Tibial nerve (tissue), 4 donors: ENCODE results near the gene APOBEC4. TPM values are rescaled to one million over a fixed set of nuclear protein-coding genes. Genes with fewer than 3 reads are reported as not detected.

Experiments
- DNase-seq, 2 donors: peaks; one replicate each; pipeline ENCODE4 v3.0.0-alpha.2; 2019; ENCODE audit warnings: low spot score in 2 of 2
- H3K27ac ChIP-seq, 4 donors: fragments of 200-600 bp; sonication (generic) in 3 of 4; one replicate each; pipeline ENCODE4 v1.5.1; 2017 to 2019; ENCODE audit warnings: mild to moderate bottlenecking in 1 of 4
- H3K27me3 ChIP-seq, 2 donors: fragments of 200-600 bp; sonication (generic) in 1 of 2; one replicate each; pipeline versions ENCODE4 v1.5.1 to v1.6.0; 2017 to 2019
- H3K36me3 ChIP-seq, 3 donors: fragments of 200-600 bp; sonication (generic); one replicate each; pipeline ENCODE4 v1.5.1; 2018 to 2019
- H3K4me1 ChIP-seq, 4 donors: fragments of 200-600 bp; sonication (generic) in 3 of 4; one replicate each; pipeline ENCODE4 v1.5.1; 2017 to 2019
- H3K4me3 ChIP-seq, 4 donors: fragments of 200-600 bp; sonication (generic) in 3 of 4; one replicate each; pipeline ENCODE4 v1.5.1; 2017 to 2019; ENCODE audit warnings: mild to moderate bottlenecking in 1 of 4, moderate library complexity in 1 of 4
- H3K9me3 ChIP-seq, 4 donors: fragments of 200-600 bp; sonication (generic) in 3 of 4; one replicate each; pipeline ENCODE4 v1.5.1; 2017 to 2019
- EP300 ChIP-seq, 2 donors: sonication (generic); formaldehyde crosslinking; IDR thresholded peaks; one replicate each; pipeline ENCODE4 v1.6.1; 2017; ENCODE audit warnings: antibody characterized with exemption in 2 of 2, mild to moderate bottlenecking in 1 of 2
- POLR2A ChIP-seq, 2 donors: fragments of 450-650 bp; IDR thresholded peaks; one replicate each; pipeline ENCODE4 v1.6.1; 2017; ENCODE audit warnings: antibody characterized with exemption in 2 of 2, mild to moderate bottlenecking in 2 of 2, moderate library complexity in 2 of 2
- WGBS, 2 donors: methylation state at CpG; one replicate each; pipeline ENCODE4 v1.1.5; 2018; 5-methylcytosine and 5-hydroxymethylcytosine counted together
- total RNA-seq, 4 donors: library from RNA; depleted of rRNA; stranded (reverse); fragments of >200 nt; gene quantifications; one replicate each; pipeline ENCODE4 v1.1.0, GENCODE V29; 2016
- TF ChIP-seq, protein P1 (sequence below), 5 experiments: fragments of 200-600 bp in 3 of 5; fragments of 450-650 bp in 2 of 5; sonication (generic) in 3 of 5; IDR thresholded peaks; one replicate each; pipeline ENCODE4 v1.5.1; 2016 to 2019; ENCODE audit warnings: antibody characterized with exemption in 5 of 5, mild to moderate bottlenecking in 3 of 5, moderate library complexity in 2 of 5

Gene APOBEC4
- total RNA-seq, 4 donors from 2014 or later = not detected

DNA sequence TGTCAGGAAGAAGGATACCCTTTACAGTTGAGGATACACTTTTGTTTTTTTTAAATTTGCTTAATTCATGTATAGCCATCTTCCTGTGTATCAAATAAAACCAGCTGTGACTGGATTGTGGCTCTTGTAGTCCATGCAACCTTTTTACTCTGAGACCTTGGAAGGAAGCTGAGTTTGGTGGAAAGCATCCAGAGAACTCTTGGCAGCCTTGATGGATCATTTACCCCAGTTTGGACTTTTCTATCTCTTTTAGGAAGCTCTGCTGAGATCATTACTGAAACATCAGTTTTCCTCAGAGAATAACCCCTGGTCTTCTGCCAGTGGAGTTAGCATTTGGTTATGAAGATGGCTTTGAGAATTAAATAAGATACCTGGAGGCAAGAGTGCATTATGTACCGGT lies 21.2 kb upstream of the APOBEC4 start:
- H3K36me3 ChIP-seq = no peaks in the 10 kb centered on the region
- H3K9me3 ChIP-seq = peaks cover 0 to 5% (median 0%) of the 10 kb centered on the region in 4 donors
- H3K4me3 ChIP-seq = no peak overlapping the region
- no peaks in the 10 kb centered on the region for H3K27me3 ChIP-seq
- peak in 1 of 2 donors; percentile 26 for TF ChIP-seq EP300 (IDR thresholded peaks at IDR 0.05)
- no peak for TF ChIP-seq POLR2A (IDR thresholded peaks at IDR 0.05)
- 45 to 54% methylated on average over 1 of the region's 1 CpG for WGBS, 2 donors
- no peak overlapping the region for H3K27ac ChIP-seq
- peaks cover 0 to 12% (median 0%) of the 10 kb centered on the region in 4 donors for H3K4me1 ChIP-seq
- peak in 1 of 2 donors; percentile 73 for DNase-seq

DNA sequence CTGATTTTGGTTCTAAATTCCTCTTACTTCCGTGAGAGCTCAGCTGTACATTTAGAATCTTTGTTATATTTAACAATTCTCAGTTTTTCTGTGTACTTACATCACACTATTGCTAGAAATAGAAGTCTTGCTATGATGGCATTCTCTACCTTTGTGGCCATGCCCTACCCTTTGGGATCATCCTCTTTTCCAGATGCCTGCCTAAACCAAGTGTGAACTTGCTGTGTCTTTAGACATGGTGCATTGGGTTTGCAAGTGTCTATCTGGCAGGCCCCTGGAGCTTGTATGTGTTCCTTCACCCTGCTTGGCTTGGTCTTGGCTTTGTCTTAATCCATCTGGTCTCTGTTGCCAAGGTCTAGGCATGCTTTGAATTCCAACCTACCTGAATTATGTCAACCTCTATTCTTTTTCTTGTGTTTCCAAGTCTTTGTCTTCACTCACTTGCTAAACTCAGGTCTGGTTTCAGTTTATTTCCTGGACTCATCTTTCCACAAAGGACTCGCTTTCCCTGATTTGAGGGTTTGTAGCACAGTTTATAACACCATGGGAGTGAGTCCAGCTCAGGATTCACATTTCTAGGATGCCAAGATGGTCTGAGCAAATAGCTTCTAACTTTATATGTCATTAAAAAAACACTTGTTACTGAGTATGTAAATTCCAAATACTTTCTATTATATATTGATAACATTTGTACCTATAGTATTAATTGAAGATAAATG lies 20.6 kb upstream of the APOBEC4 start:
- Histone ChIP-seq H3K4me3 (no peak overlapping the region), H3K27me3 (no peaks in the 10 kb centered on the region), H3K9me3 (peaks cover 0 to 5% (median 0%) of the 10 kb centered on the region in 4 donors), H3K27ac (no peak overlapping the region), H3K36me3 (no peaks in the 10 kb centered on the region), H3K4me1 (peaks cover 0 to 12% (median 0%) of the 10 kb centered on the region in 4 donors)
- DNase-seq = no peak
- TF ChIP-seq, protein P1, sequence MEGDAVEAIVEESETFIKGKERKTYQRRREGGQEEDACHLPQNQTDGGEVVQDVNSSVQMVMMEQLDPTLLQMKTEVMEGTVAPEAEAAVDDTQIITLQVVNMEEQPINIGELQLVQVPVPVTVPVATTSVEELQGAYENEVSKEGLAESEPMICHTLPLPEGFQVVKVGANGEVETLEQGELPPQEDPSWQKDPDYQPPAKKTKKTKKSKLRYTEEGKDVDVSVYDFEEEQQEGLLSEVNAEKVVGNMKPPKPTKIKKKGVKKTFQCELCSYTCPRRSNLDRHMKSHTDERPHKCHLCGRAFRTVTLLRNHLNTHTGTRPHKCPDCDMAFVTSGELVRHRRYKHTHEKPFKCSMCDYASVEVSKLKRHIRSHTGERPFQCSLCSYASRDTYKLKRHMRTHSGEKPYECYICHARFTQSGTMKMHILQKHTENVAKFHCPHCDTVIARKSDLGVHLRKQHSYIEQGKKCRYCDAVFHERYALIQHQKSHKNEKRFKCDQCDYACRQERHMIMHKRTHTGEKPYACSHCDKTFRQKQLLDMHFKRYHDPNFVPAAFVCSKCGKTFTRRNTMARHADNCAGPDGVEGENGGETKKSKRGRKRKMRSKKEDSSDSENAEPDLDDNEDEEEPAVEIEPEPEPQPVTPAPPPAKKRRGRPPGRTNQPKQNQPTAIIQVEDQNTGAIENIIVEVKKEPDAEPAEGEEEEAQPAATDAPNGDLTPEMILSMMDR (IDR thresholded peaks at IDR 0.05) = no peak
- TF ChIP-seq EP300 (IDR thresholded peaks at IDR 0.05) (no peak), POLR2A (IDR thresholded peaks at IDR 0.05) (no peak)
- WGBS, 2 donors = 82 to 86% methylated on average over 2 of the region's 2 CpGs

DNA sequence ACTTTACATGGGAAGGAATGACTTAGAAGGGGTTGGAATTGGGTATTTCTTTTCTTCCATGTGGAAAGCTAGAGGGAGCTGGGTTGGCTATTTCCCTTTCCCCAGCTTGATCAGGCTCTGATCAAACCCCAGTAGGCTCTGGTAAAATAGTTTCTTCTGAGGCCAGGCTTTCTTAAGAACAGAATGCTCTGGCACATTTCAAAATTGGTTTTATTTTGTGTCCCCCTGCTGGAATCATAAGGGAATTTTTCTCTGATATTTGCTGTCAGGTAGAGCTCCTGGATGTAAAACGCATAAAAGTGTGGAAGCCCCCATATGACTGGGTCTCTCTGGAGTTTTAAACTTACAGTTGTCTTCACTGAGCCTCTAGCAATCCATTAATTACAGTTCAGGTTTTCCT lies 17.1 kb upstream of the APOBEC4 start:
- Histone ChIP-seq H3K36me3 (no peaks in the 10 kb centered on the region), H3K4me3 (no peak overlapping the region), H3K4me1 (peaks cover 0 to 9% (median 0%) of the 10 kb centered on the region in 4 donors), H3K27me3 (no peaks in the 10 kb centered on the region), H3K9me3 (peaks cover 0 to 5% (median 0%) of the 10 kb centered on the region in 4 donors), H3K27ac (no peak overlapping the region)
- TF ChIP-seq, protein P1 (IDR thresholded peaks at IDR 0.05) = no peak
- TF ChIP-seq EP300 (IDR thresholded peaks at IDR 0.05) (no peak), POLR2A (IDR thresholded peaks at IDR 0.05) (no peak)
- 97% methylated on average over 1 of the region's 1 CpG for WGBS, 2 donors
- no peak for DNase-seq

DNA sequence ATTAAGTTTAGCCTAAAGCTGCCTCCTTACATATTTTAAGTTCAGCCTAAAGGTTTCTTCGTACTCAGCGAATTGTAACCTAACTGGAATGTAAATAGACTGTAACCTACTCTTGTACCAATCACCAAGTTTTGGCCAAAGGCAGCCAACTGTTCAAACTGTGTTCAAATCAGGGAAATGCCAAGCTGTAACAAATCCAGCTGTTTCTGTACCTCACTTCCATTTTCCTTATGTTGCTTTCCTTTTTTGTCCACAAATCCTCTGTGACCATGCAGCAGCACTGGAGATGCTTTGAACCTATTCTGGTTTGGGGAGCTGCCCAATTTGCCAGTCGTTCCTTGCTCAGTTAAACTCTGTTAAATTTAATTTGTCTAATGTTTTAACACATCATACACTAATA lies 3.2 kb upstream of the APOBEC4 start:
- H3K9me3 ChIP-seq = no peaks in the 10 kb centered on the region
- H3K4me1 ChIP-seq = peaks cover 0 to 33% (median 2%) of the 10 kb centered on the region in 4 donors
- no peak for DNase-seq
- no peak overlapping the region for H3K4me3 ChIP-seq
- TF ChIP-seq POLR2A (IDR thresholded peaks at IDR 0.05) (no peak), EP300 (IDR thresholded peaks at IDR 0.05) (no peak)
- TF ChIP-seq, protein P1 (IDR thresholded peaks at IDR 0.05) = no peak
- WGBS, 2 donors = 85 to 89% methylated on average over 3 of the region's 3 CpGs
- no peaks in the 10 kb centered on the region for H3K36me3 ChIP-seq
- no peaks in the 10 kb centered on the region for H3K27me3 ChIP-seq
- no peak overlapping the region for H3K27ac ChIP-seq

DNA sequence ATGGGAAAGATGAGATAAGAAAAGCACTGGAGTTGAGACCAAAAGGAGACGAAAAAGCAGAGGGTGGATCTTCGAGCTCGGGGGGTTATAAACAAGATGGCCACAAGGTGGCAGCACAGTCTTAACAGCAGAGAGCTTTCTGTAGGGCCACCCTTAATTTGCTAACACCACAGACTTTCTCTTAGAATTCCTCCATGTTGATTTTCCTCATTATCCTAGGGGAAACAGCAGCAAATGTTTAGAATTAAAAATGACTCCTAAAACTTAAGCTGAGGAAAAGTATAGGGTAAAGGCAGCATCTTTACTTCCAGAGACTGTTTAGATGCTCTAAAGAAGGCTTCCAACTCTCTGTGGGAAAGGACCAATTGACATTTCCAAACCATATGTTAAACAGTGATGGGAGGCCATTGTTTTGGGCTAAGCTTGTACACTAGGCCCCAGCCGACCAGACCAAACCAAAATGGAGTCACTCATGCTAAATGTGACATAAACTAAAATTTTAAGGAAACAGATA lies 2.5 kb upstream of the APOBEC4 start:
- peak; percentile 86 to 97 for DNase-seq
- no peaks in the 10 kb centered on the region for H3K9me3 ChIP-seq
- peaks cover 0 to 33% (median 2%) of the 10 kb centered on the region in 4 donors for H3K4me1 ChIP-seq
- H3K27ac ChIP-seq = peak overlapping the region in 1 of 4 donors; percentile 20
- H3K36me3 ChIP-seq = no peaks in the 10 kb centered on the region
- TF ChIP-seq, protein P1 (IDR thresholded peaks at IDR 0.05) = peak; percentile 72 to 93 (median 86)
- TF ChIP-seq POLR2A (IDR thresholded peaks at IDR 0.05) (no peak), EP300 (IDR thresholded peaks at IDR 0.05) (peak in 1 of 2 donors; percentile 40)
- no peak overlapping the region for H3K4me3 ChIP-seq
- WGBS, 2 donors = 4% methylated on average over 4 of the region's 4 CpGs
- no peaks in the 10 kb centered on the region for H3K27me3 ChIP-seq
